ENCODE measurements around the gene HES5.

The HES5 gene

GRCh38 chr1:2498648-2499047 is 31.4 kb downstream of the HES5 start:
- DNase-seq, result no peak

- DNase-seq, result no peak
Measured at GRCh38 chr1:2497891-2498290, 32.2 kb downstream of the HES5 start.

- DNase-seq, result no peak
Measured at GRCh38 chr1:2496746-2497145, 33.3 kb downstream of the HES5 start.

GRCh38 chr1:2496087-2496622 is 33.9 kb downstream of the HES5 start:
- no peak for DNase-seq

DNA sequence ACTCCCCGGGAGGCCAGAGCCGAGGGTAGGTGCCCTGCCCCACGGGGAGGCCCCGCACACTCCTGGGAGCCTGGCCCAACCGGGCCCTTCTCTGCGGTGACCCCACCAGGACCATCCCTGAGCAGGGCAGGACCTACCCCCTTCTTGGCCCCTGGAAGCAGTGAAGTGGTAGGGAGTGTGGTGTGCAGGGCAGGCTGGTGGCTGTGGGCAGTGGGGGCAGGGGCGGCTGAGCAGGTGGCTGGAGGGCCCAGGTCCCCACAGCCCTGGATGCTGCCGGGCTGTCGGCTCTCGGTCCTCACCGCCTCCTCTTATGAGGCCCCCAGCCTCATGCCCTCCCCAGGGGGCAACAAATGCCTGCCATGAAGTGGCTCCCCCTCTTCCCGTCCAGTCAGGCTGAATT is 34.5 kb downstream of the HES5 start:
- DNase-seq, result no peak

DNA sequence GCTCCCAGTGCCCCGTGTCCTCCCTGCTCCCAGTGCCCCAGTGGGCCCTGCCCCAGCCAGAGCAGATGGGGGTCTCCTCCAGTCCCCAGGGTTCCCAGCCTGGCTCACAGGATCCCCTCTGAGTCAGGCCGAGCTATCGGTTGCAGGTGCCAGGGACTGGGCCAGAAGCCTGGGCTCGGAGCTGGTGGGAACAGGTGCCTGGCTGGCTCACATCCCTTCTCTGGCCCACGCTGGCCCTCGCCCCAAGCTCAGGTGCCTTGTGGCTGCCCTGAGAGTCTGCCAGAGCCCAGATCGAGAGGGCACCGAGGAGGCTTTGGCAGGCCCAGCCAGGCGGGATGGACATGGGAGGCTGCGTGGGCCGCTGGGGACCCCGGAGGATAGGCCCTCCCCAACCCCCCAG is 35.0 kb downstream of the HES5 start:
- no peak for DNase-seq

- no peak for DNase-seq
Measured at GRCh38 chr1:2494323-2494693, 35.8 kb downstream of the HES5 start.

DNA sequence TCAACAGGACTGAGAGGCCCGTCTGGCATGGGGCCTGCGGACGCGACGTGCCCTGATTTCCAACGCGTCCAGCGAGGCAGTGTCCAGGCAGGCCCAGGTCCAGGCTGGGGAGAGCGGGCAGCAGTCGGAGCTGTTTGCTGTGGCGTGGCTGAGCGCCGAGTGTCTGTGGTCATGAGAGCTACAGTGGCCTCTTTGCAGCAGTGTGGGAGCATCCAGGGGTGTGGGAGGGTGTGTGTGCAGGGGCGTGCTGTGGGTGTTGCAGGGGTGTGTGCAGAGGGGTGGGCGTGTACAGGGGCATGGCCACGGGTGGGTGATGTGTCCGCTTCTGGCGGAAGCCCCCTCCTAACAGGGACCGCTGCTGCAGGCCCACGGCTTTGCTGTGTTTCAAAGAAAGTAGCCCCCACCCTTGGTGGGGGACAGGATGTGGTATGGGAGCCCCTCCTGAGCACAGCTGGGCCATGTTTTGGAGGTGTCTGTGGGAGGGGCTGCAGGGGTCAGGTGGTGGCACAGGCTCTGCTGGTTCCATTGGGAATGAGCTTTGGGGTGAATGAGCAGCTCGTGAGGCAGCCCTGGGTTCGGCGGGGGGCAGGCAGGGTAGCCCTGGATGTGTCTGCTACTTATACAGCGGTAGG is 36.3 kb downstream of the HES5 start:
- no peak for DNase-seq

DNA sequence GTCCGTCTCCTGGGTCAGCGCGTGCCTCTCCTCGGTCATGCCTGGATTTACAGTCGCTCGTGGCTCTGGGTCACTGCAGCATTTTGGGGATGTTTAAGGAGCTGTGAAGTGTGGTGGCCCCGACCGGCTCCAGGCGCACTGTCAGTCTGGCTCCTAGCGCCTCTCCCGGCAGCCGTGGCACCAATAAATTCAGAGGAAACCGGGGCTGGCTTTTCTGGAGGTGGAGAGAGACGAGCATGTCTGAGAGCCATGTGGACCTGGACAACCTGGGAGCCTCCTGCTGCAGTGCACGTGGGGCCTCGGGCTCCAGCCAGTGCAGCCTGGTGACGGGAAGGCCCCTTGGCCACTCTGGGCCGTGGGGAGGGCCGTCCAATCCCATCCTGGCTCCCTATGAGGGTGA is 36.8 kb downstream of the HES5 start:
- DNase-seq, result no peak

- DNase-seq, result no peak
Measured at GRCh38 chr1:2492091-2492490, 38.0 kb downstream of the HES5 start.

- DNase-seq, result no peak
Measured at GRCh38 chr1:2489615-2490014, 40.4 kb downstream of the HES5 start.

GRCh38 chr1:2488688-2489087 is 41.4 kb downstream of the HES5 start:
- no peak for DNase-seq

GRCh38 chr1:2486558-2486957 is 43.5 kb downstream of the HES5 start:
- DNase-seq, result no peak

DNA sequence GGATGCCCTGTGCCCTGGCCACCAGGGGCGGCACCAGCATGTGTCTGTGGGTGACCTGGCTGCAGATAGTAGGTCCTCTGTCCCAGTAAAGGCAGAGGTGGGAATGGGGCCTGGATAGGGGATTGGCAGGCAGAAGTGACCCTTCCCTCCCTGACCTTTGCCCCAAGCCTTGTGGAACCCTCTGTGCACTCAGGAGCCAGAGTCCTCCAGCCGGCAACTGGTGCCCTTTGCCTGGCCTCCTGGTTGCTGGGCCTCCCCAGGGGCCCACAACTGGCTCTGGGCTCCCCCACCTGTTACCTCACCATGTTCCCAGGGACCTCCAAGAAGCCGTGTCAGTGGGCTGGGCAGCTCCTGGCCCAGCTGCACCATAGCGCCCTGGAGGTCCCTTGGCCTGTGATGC is 44.0 kb downstream of the HES5 start:
- no peak for DNase-seq

- no peak for DNase-seq
Measured at GRCh38 chr1:2483970-2484369, 46.1 kb downstream of the HES5 start.

GRCh38 chr1:2483026-2483425 is 47.0 kb downstream of the HES5 start:
- DNase-seq, result no peak

DNA sequence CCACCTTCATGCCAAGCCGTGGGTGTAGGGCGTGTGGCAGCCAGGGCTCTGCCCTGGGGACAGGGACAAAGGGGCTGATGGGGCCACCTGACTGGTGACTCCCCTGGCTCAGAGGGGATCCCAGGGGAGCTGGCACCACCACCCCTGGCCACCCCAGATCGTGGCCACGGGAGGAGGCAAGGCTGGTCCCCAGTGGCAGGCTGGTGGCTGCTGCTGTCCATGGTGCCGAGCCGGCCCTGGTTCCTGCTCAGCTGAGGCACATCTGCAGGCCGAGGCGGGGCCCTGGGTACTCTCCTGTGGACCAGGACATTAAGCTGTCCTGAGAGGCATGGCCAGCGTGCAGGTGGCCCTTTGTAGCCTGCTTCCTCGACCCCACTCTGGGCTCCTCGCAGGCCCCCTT is 47.5 kb downstream of the HES5 start:
- no peak for DNase-seq

GRCh38 chr1:2481885-2482284 is 48.2 kb downstream of the HES5 start:
- DNase-seq, result no peak

- DNase-seq, result no peak
Measured at GRCh38 chr1:2480986-2481364, 49.1 kb downstream of the HES5 start.

GRCh38 chr1:2480236-2480985 is 49.7 kb downstream of the HES5 start:
- DNase-seq, result peak; percentile 64

DNA sequence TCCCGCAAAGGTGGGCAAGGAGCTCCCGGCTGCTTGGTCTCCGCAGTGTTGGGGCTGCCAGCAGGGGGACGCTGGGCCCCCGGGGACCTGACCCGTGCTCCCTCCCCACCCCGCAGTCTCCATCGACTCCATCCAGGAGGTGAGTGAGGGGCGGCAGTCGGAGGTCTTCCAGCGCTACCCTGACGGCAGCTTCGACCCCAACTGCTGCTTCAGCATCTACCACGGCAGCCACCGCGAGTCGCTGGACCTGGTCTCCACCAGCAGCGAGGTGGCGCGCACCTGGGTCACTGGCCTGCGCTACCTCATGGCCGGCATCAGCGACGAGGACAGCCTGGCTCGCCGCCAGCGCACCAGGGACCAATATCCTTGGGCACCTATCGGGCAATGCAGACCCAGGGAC is 50.4 kb downstream of the HES5 start:
- DNase-seq, result no peak

- no peak for DNase-seq
Measured at GRCh38 chr1:2479186-2479585, 50.9 kb downstream of the HES5 start.

Measured in NCI-H2171 (cell line).